GM23338 (cell line): ENCODE results near the gene SAT1. TPM values are rescaled to one million over a fixed set of nuclear protein-coding genes. Genes with fewer than 3 reads are reported as not detected.

Experiments used
- ATAC-seq: fragments of 200-7000 bp; cut with Tn5 transposase; 3 replicates; pipeline ENCODE4 v1.9.1; 2020
- DNase-seq: peaks from one replicate; pipeline ENCODE4 v3.0.0-alpha.2; 2015; ENCODE audit warnings: low spot score
- H2AFZ ChIP-seq: fragments of 200-600 bp; sonication (generic); 2 replicates; pipeline ENCODE4 v1.8.0; 2016; ENCODE audit warnings: antibody characterized with exemption, mild to moderate bottlenecking, moderate library complexity
- H3F3A ChIP-seq: fragments of 200-600 bp; sonication (generic); replicated peaks from 2 replicates; pipeline ENCODE4 v1.8.0; 2017; ENCODE audit warnings: antibody characterized with exemption, mixed run types, low read depth
- H3K27ac ChIP-seq: fragments of 200-600 bp; sonication (generic); 2 replicates; pipeline ENCODE4 v1.6.1; 2016; ENCODE audit warnings: low read depth
- H3K27me3 ChIP-seq: fragments of 200-600 bp; sonication (generic); 2 replicates; pipeline ENCODE4 v1.8.0; 2016; ENCODE audit warnings: mild to moderate bottlenecking, mixed run types, moderate library complexity; ENCODE audit not compliant: insufficient read depth
- H3K36me3 ChIP-seq: fragments of 200-600 bp; sonication (generic); 2 replicates; pipeline ENCODE4 v1.8.0; 2016; ENCODE audit warnings: mild to moderate bottlenecking; ENCODE audit not compliant: insufficient read depth
- H3K4me1 ChIP-seq: fragments of 200-600 bp; sonication (generic); 2 replicates; pipeline ENCODE4 v1.8.0; 2016; ENCODE audit warnings: mild to moderate bottlenecking, moderate library complexity; ENCODE audit not compliant: insufficient read depth
- H3K4me2 ChIP-seq: fragments of 200-600 bp; sonication (generic); 2 replicates; pipeline ENCODE4 v1.7.1; 2017; ENCODE audit warnings: mixed run types
- H3K4me3 ChIP-seq: fragments of 200-600 bp; sonication (generic); 2 replicates; pipeline ENCODE4 v1.6.1; 2016; ENCODE audit warnings: mixed run types
- H3K79me2 ChIP-seq: fragments of 200-600 bp; sonication (generic); replicated peaks from 2 replicates; pipeline ENCODE4 v1.8.0; 2017; ENCODE audit warnings: mild to moderate bottlenecking; ENCODE audit not compliant: insufficient read depth
- H3K9me2 ChIP-seq: fragments of 200-600 bp; sonication (generic); 2 replicates; pipeline ENCODE4 v1.8.0; 2017; ENCODE audit not compliant: insufficient read depth
- H4K20me1 ChIP-seq: fragments of 200-600 bp; sonication (generic); replicated peaks from 2 replicates; pipeline ENCODE4 v1.8.0; 2017; ENCODE audit warnings: mild to moderate bottlenecking; ENCODE audit not compliant: insufficient read depth
- H3K27ac Mint-ChIP-seq: 2 replicates; pipeline ENCODE4 v1.8.0; 2020; ENCODE audit warnings: inconsistent platforms, mild to moderate bottlenecking, moderate library complexity, mixed read lengths
- H3K27me3 Mint-ChIP-seq: 3 replicates; pipeline ENCODE4 v1.8.0; 2022; ENCODE audit warnings: low read depth, mild to moderate bottlenecking, moderate library complexity, mixed read lengths, inconsistent platforms; ENCODE audit not compliant: insufficient read depth, poor library complexity
- H3K36me3 Mint-ChIP-seq: 3 replicates; pipeline ENCODE4 v1.8.0; 2021; ENCODE audit warnings: low read depth, mild to moderate bottlenecking, inconsistent platforms, moderate library complexity, mixed read lengths
- H3K4me1 Mint-ChIP-seq: 3 replicates; pipeline ENCODE4 v1.8.0; 2020; ENCODE audit warnings: mild to moderate bottlenecking, inconsistent platforms, mixed read lengths
- H3K4me3 Mint-ChIP-seq: 3 replicates; pipeline ENCODE4 v1.8.0; 2021; ENCODE audit warnings: moderate library complexity, mild to moderate bottlenecking, inconsistent platforms, mixed read lengths
- H3K9me3 Mint-ChIP-seq: 3 replicates; pipeline ENCODE4 v1.8.0; 2020; ENCODE audit warnings: moderate library complexity, mild to moderate bottlenecking, inconsistent platforms, mixed read lengths
- CREB1 ChIP-seq: fragments of 250-450 bp; sonication (Bioruptor Pico); IDR thresholded peaks from 2 replicates; pipeline ENCODE4 v1.5.0; 2020; ENCODE audit warnings: low read depth, mild to moderate bottlenecking, moderate library complexity
- JUNB ChIP-seq: IDR thresholded peaks from one replicate; pipeline ENCODE4 v1.6.1; 2016; ENCODE audit warnings: antibody characterized with exemption; ENCODE audit not compliant: unreplicated experiment
- NANOG ChIP-seq: IDR thresholded peaks from 2 replicates; pipeline ENCODE4 v1.6.1; 2016; ENCODE audit warnings: antibody characterized with exemption, borderline replicate concordance
- POLR2AphosphoS5 ChIP-seq: IDR thresholded peaks from 2 replicates; pipeline ENCODE4 v1.6.1; 2016; ENCODE audit warnings: antibody characterized with exemption, low read depth
- ZNF114 ChIP-seq: fragments of 250-450 bp; sonication (Bioruptor Pico); IDR thresholded peaks from 2 replicates; pipeline ENCODE4 v1.5.0; 2020; ENCODE audit warnings: mild to moderate bottlenecking, moderate library complexity
- ZNF331 ChIP-seq: fragments of 250-450 bp; sonication (Bioruptor Pico); IDR thresholded peaks from 2 replicates; pipeline ENCODE4 v1.5.0; 2020; ENCODE audit warnings: low read depth, mild to moderate bottlenecking, moderate library complexity
- polyA plus RNA-seq: library from polyadenylated mRNA; unstranded; fragments of >200 nt; fragmentation: Nextera tagmentation; extraction: Ambion mirVana; gene quantifications from 2 replicates; pipeline ENCODE4 v1.2.1, GENCODE V29; 2016
- total RNA-seq: library from RNA; depleted of rRNA; stranded (reverse); fragments of >200 nt; shearing (Covaris generic); gene quantifications from 2 replicates; pipeline ENCODE4 v1.2.3, GENCODE V29; 2014
- TF ChIP-seq, protein P1 (sequence below): fragments of 250-450 bp; sonication (Bioruptor Pico); IDR thresholded peaks from 2 replicates; pipeline ENCODE4 v1.5.0; 2020; ENCODE audit warnings: mild to moderate bottlenecking, moderate library complexity
- TF ChIP-seq, protein P2 (sequence below): IDR thresholded peaks from 2 replicates; pipeline ENCODE4 v1.6.1; 2016; ENCODE audit warnings: antibody characterized with exemption
- TF ChIP-seq, protein P3 (sequence below), 2 experiments: fragments of 200-600 bp in 1 of 2; sonication (generic) in 1 of 2; conservative IDR thresholded peaks; 2 replicates each; pipeline versions ENCODE4 v1.5.1 to v1.6.1; 2016 to 2017; ENCODE audit warnings: antibody characterized with exemption in 2 of 2, low read depth in 2 of 2, mild to moderate bottlenecking in 2 of 2, moderate library complexity in 1 of 2

The SAT1 gene
- total and polyA plus RNA-seq, 2 experiments from 2014 or later = 44.1 to 101 TPM

DNA sequence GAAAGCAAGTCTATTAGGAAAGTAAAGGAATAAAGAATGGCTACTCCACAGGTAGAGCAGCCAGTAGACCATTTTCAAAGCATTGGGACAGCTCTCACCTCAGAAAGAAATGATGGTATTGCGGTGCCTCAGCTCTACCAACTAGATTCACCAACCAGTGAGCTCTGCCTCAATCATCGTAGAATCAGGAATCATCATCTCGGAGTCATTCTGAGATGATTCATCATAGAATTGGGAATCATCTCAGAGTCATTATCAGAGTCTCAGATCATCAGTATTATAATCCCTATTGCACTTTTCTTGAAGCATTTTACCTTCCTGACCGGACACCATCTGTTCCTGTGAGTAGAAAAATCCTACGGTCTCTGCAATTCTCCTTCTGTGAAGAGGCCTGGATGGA is 17.5 kb upstream of the SAT1 start (continued):
- TF ChIP-seq, protein P1, sequence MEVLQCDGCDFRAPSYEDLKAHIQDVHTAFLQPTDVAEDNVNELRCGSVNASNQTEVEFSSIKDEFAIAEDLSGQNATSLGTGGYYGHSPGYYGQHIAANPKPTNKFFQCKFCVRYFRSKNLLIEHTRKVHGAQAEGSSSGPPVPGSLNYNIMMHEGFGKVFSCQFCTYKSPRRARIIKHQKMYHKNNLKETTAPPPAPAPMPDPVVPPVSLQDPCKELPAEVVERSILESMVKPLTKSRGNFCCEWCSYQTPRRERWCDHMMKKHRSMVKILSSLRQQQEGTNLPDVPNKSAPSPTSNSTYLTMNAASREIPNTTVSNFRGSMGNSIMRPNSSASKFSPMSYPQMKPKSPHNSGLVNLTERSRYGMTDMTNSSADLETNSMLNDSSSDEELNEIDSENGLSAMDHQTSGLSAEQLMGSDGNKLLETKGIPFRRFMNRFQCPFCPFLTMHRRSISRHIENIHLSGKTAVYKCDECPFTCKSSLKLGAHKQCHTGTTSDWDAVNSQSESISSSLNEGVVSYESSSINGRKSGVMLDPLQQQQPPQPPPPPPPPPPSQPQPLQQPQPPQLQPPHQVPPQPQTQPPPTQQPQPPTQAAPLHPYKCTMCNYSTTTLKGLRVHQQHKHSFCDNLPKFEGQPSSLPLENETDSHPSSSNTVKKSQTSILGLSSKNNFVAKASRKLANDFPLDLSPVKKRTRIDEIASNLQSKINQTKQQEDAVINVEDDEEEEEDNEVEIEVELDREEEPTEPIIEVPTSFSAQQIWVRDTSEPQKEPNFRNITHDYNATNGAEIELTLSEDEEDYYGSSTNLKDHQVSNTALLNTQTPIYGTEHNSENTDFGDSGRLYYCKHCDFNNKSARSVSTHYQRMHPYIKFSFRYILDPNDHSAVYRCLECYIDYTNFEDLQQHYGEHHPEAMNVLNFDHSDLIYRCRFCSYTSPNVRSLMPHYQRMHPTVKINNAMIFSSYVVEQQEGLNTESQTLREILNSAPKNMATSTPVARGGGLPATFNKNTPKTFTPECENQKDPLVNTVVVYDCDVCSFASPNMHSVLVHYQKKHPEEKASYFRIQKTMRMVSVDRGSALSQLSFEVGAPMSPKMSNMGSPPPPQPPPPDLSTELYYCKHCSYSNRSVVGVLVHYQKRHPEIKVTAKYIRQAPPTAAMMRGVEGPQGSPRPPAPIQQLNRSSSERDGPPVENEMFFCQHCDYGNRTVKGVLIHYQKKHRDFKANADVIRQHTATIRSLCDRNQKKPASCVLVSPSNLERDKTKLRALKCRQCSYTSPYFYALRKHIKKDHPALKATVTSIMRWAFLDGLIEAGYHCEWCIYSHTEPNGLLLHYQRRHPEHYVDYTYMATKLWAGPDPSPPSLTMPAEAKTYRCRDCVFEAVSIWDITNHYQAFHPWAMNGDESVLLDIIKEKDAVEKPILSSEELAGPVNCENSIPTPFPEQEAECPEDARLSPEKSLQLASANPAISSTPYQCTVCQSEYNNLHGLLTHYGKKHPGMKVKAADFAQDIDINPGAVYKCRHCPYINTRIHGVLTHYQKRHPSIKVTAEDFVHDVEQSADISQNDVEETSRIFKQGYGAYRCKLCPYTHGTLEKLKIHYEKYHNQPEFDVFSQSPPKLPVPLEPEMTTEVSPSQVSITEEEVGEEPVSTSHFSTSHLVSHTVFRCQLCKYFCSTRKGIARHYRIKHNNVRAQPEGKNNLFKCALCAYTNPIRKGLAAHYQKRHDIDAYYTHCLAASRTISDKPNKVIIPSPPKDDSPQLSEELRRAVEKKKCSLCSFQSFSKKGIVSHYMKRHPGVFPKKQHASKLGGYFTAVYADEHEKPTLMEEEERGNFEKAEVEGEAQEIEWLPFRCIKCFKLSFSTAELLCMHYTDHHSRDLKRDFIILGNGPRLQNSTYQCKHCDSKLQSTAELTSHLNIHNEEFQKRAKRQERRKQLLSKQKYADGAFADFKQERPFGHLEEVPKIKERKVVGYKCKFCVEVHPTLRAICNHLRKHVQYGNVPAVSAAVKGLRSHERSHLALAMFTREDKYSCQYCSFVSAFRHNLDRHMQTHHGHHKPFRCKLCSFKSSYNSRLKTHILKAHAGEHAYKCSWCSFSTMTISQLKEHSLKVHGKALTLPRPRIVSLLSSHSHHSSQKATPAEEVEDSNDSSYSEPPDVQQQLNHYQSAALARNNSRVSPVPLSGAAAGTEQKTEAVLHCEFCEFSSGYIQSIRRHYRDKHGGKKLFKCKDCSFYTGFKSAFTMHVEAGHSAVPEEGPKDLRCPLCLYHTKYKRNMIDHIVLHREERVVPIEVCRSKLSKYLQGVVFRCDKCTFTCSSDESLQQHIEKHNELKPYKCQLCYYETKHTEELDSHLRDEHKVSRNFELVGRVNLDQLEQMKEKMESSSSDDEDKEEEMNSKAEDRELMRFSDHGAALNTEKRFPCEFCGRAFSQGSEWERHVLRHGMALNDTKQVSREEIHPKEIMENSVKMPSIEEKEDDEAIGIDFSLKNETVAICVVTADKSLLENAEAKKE (CRISPR knock-in tag) = no peak
- TF ChIP-seq, protein P2, sequence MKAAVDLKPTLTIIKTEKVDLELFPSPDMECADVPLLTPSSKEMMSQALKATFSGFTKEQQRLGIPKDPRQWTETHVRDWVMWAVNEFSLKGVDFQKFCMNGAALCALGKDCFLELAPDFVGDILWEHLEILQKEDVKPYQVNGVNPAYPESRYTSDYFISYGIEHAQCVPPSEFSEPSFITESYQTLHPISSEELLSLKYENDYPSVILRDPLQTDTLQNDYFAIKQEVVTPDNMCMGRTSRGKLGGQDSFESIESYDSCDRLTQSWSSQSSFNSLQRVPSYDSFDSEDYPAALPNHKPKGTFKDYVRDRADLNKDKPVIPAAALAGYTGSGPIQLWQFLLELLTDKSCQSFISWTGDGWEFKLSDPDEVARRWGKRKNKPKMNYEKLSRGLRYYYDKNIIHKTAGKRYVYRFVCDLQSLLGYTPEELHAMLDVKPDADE = no peak
- TF ChIP-seq ZNF114 = no peak
- TF ChIP-seq POLR2AphosphoS5 = no peak

DNA sequence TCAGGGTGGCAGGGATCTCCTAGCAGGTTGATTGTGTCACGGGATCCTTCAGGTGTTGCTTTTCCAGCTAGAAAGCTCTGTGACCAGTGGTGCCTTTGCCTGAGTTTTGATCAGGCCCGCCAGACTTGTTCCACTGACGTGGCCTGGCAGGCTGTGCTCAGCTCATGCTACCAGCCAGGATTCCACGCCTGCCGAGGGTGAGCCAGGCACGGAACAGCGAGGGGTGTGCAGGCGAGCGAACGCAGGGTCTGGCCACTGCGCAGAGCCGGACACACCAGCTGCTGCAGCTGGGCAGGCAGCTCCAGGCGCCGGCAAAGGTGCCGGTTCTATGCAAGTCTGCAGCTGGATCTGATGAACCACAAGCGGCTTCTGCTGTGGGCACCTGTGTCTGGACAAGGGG is 17.1 kb upstream of the SAT1 start:
- Histone ChIP-seq H3K27ac (no peak overlapping the region), H3K4me2 (no peak overlapping the region), H3F3A (no peaks in the 10 kb centered on the region), H3K4me1 (peaks cover 7% of the 10 kb centered on the region; the same call in 1 of the 2 replicates), H4K20me1 (no peaks in the 10 kb centered on the region), H3K4me3 (no peak overlapping the region), H3K9me2 (no peaks in the 10 kb centered on the region), H3K27me3 (no peaks in the 10 kb centered on the region), H3K36me3 (no peaks in the 10 kb centered on the region), H2AFZ (no peak overlapping the region), H3K79me2 (no peaks in the 10 kb centered on the region)
- DNase-seq (no peak), ATAC-seq (no peak)
- Mint-ChIP-seq H3K4me3 (no peak overlapping the region), H3K9me3 (peaks cover 3% of the 10 kb centered on the region; the same call in 1 of the 3 replicates), H3K36me3 (no peaks in the 10 kb centered on the region; the same call in 2 of the 3 replicates), H3K27ac (no peak overlapping the region), H3K27me3 (peaks cover 1% of the 10 kb centered on the region), H3K4me1 (peaks cover 9% of the 10 kb centered on the region)
- TF ChIP-seq NANOG (no peak), JUNB (no peak), CREB1 (no peak), POLR2AphosphoS5 (no peak), ZNF114 (no peak), ZNF331 (CRISPR knock-in tag) (no peak)
- TF ChIP-seq, protein P3, sequence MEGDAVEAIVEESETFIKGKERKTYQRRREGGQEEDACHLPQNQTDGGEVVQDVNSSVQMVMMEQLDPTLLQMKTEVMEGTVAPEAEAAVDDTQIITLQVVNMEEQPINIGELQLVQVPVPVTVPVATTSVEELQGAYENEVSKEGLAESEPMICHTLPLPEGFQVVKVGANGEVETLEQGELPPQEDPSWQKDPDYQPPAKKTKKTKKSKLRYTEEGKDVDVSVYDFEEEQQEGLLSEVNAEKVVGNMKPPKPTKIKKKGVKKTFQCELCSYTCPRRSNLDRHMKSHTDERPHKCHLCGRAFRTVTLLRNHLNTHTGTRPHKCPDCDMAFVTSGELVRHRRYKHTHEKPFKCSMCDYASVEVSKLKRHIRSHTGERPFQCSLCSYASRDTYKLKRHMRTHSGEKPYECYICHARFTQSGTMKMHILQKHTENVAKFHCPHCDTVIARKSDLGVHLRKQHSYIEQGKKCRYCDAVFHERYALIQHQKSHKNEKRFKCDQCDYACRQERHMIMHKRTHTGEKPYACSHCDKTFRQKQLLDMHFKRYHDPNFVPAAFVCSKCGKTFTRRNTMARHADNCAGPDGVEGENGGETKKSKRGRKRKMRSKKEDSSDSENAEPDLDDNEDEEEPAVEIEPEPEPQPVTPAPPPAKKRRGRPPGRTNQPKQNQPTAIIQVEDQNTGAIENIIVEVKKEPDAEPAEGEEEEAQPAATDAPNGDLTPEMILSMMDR (conservative IDR thresholded peaks at IDR 0.05; ENCODE audit: low read depth in 2 of 2) = no peak
